NT2/D1 (cell line): Measurements from ENCODE around the gene OR5B17.
"Not testable (repeated sequence)": the region's sequence is repeated elsewhere in the genome, so short reads cannot be mapped to it uniquely, and the experiment has no call there.

Experiments
- DNase-seq: peaks from one replicate; pipeline ENCODE4 v3.0.0-alpha.2; 2011; ENCODE audit warnings: low read depth, low spot score
- H3K27me3 ChIP-seq: 2 replicates; pipeline ENCODE4 v1.6.0; 2011; ENCODE audit warnings: mild to moderate bottlenecking; ENCODE audit not compliant: insufficient read length, insufficient read depth
- H3K36me3 ChIP-seq: 2 replicates; pipeline ENCODE4 v1.6.1; 2011; ENCODE audit warnings: mild to moderate bottlenecking, low read length, mixed read lengths; ENCODE audit not compliant: insufficient read depth, insufficient read length
- H3K4me1 ChIP-seq: 2 replicates; pipeline ENCODE4 v1.5.1; 2011; ENCODE audit not compliant: insufficient read depth, insufficient read length
- H3K4me3 ChIP-seq: 2 replicates; pipeline ENCODE4 v1.5.1; 2011; ENCODE audit warnings: low read depth; ENCODE audit not compliant: insufficient read length
- H3K9ac ChIP-seq: 2 replicates; pipeline ENCODE4 v1.6.0; 2011; ENCODE audit warnings: low read depth; ENCODE audit not compliant: insufficient read length
- H3K9me3 ChIP-seq: 2 replicates; pipeline ENCODE4 v1.5.1; 2011; ENCODE audit warnings: mild to moderate bottlenecking, low read length; ENCODE audit not compliant: insufficient read depth
- SUZ12 ChIP-seq: IDR thresholded peaks from 2 replicates; pipeline ENCODE4 v1.6.1; 2011; ENCODE audit not compliant: insufficient read length, insufficient read depth; ENCODE audit errors: extremely low read depth
- YY1 ChIP-seq: IDR thresholded peaks from 2 replicates; pipeline ENCODE4 v1.6.1; 2011; ENCODE audit not compliant: insufficient read length, insufficient read depth
- ZNF274 ChIP-seq: IDR thresholded peaks from 2 replicates; pipeline ENCODE4 v1.6.1; 2011; ENCODE audit warnings: mild to moderate bottlenecking, low read depth, low read length

Gene OR5B17

GRCh38 chr11:58358969-58359368, at the start of gene OR5B17:
TSS of gene OR5B17 (minus strand) at chr11:58359069. CDS start at chr11:58359069, 0 bp downstream.
- H3K9me3 ChIP-seq = no peaks in the 10 kb centered on the region
- no peaks in the 10 kb centered on the region for H3K27me3 ChIP-seq
- H3K9ac ChIP-seq = no peak within 1 kb of the TSS
- DNase-seq = no peak
- no peaks in the 10 kb centered on the region for H3K36me3 ChIP-seq
- no peak within 1 kb of the TSS for H3K4me3 ChIP-seq
- H3K4me1 ChIP-seq = no peaks in the 10 kb centered on the region
- TF ChIP-seq SUZ12 (no peak), ZNF274 (no peak), YY1 (no peak)

GRCh38 chr11:58406774-58407173, 47.9 kb upstream of the OR5B17 start, which contains the start of gene OR5B3:
TSS of gene OR5B3 (minus strand) at chr11:58406874. CDS start at chr11:58403409, 3,465 bp downstream.
- Histone ChIP-seq H3K4me3 (no peak within 1 kb of the TSS), H3K9me3 (no peaks in the 10 kb centered on the region)
- no peak for DNase-seq

GRCh38 chr11:58399622-58400021, 40.8 kb upstream of the OR5B17 start:
- DNase-seq, H3K27me3 ChIP-seq, H3K4me1 ChIP-seq, H3K9ac ChIP-seq, H3K36me3 ChIP-seq, H3K4me3 ChIP-seq: not testable (repeated sequence)
- peaks cover 10% of the 10 kb centered on the region; the same call in 1 of the 2 replicates for H3K9me3 ChIP-seq

More at GRCh38 chr11:58406774-58407173, 47.9 kb upstream of the OR5B17 start, which contains the start of gene OR5B3:
- no peaks in the 10 kb centered on the region for H3K27me3 ChIP-seq
- H3K4me1 ChIP-seq = no peaks in the 10 kb centered on the region
- TF ChIP-seq SUZ12 (no peak), YY1 (no peak), ZNF274 (no peak)
- no peaks in the 10 kb centered on the region for H3K36me3 ChIP-seq
- no peak within 1 kb of the TSS for H3K9ac ChIP-seq

- H3K9ac ChIP-seq = no peak overlapping the region
- no peak overlapping the region for H3K4me3 ChIP-seq
- DNase-seq = no peak
- no peaks in the 10 kb centered on the region for H3K36me3 ChIP-seq
- TF ChIP-seq YY1 (no peak), ZNF274 (no peak), SUZ12 (no peak)
- peaks cover 18% of the 10 kb centered on the region; the same call in 1 of the 2 replicates for H3K9me3 ChIP-seq
- no peaks in the 10 kb centered on the region for H3K27me3 ChIP-seq
- H3K4me1 ChIP-seq = no peaks in the 10 kb centered on the region
Observed at GRCh38 chr11:58395581-58395980, 36.7 kb upstream of the OR5B17 start.

- H3K9me3 ChIP-seq = peaks cover 21% of the 10 kb centered on the region; the same call in 1 of the 2 replicates
- no peaks in the 10 kb centered on the region for H3K36me3 ChIP-seq
- H3K4me1 ChIP-seq = no peaks in the 10 kb centered on the region
- no peak overlapping the region for H3K9ac ChIP-seq
- H3K27me3 ChIP-seq = no peaks in the 10 kb centered on the region
- no peak overlapping the region for H3K4me3 ChIP-seq
- TF ChIP-seq SUZ12 (no peak), YY1 (no peak), ZNF274 (no peak)
- no peak for DNase-seq
Observed at GRCh38 chr11:58394195-58394594, 35.3 kb upstream of the OR5B17 start.

- Histone ChIP-seq H3K36me3 (no peaks in the 10 kb centered on the region), H3K9me3 (peaks cover 21% of the 10 kb centered on the region; the same call in 1 of the 2 replicates), H3K4me3 (no peak overlapping the region), H3K27me3 (no peaks in the 10 kb centered on the region), H3K9ac (no peak overlapping the region), H3K4me1 (no peaks in the 10 kb centered on the region)
- no peak for TF ChIP-seq ZNF274
- no peak for TF ChIP-seq SUZ12
- no peak for TF ChIP-seq YY1
- DNase-seq = no peak
Observed at GRCh38 chr11:58392746-58393145, 33.9 kb upstream of the OR5B17 start.

GRCh38 chr11:58391879-58392278, 33.0 kb upstream of the OR5B17 start:
- H3K9ac ChIP-seq = no peak overlapping the region
- TF ChIP-seq YY1 (no peak), SUZ12 (no peak), ZNF274 (no peak)

GRCh38 chr11:58390551-58391063, 31.7 kb upstream of the OR5B17 start:
- Histone ChIP-seq H3K36me3 (no peaks in the 10 kb centered on the region), H3K9me3 (peaks cover 20% of the 10 kb centered on the region; the same call in 1 of the 2 replicates), H3K4me1 (no peaks in the 10 kb centered on the region), H3K4me3 (no peak overlapping the region), H3K9ac (no peak overlapping the region), H3K27me3 (no peaks in the 10 kb centered on the region)
- TF ChIP-seq YY1 (no peak), ZNF274 (no peak), SUZ12 (no peak)
- DNase-seq = no peak

More at GRCh38 chr11:58391879-58392278, 33.0 kb upstream of the OR5B17 start:
- Histone ChIP-seq H3K36me3 (no peaks in the 10 kb centered on the region), H3K4me3 (no peak overlapping the region), H3K4me1 (no peaks in the 10 kb centered on the region), H3K27me3 (no peaks in the 10 kb centered on the region), H3K9me3 (peaks cover 21% of the 10 kb centered on the region; the same call in 1 of the 2 replicates)
- no peak for DNase-seq
